ENCODE data around the gene KLF6.

- TF ChIP-seq CTCF (IDR thresholded peaks at IDR 0.05): no peak
- TF ChIP-seq CREB1 (CRISPR knock-in tag; IDR thresholded peaks at IDR 0.05): no peak
Observed at GRCh38 chr10:3780771-3781467, 4.1 kb downstream of the KLF6 start.
